Heart right ventricle (tissue), 16 donors: ENCODE results near the gene PRDM11. TPM values are rescaled to one million over a fixed set of nuclear protein-coding genes. Genes with fewer than 3 reads are reported as not detected.

Experiments
- ATAC-seq, 8 donors: fragments of 200-7000 bp; cut with Tn5 transposase; one replicate each; pipeline ENCODE4 v1.9.1; 2020; ENCODE audit warnings: mild to moderate bottlenecking in 8 of 8, moderate library complexity in 8 of 8, moderate number of reproducible peaks in 1 of 8
- DNase-seq, 2 donors: peaks; one replicate each; pipeline ENCODE4 v3.0.0-alpha.2; 2020
- H3K27ac ChIP-seq, 10 donors: fragments of 200-600 bp; sonication (generic) in 2 of 10; one replicate each; pipeline versions ENCODE4 v1.5.0 to v1.8.0; 2020 to 2022; ENCODE audit warnings: mild to moderate bottlenecking in 3 of 10
- H3K27me3 ChIP-seq, 7 donors: fragments of 200-600 bp; one replicate each; pipeline ENCODE4 v1.8.0; 2021 to 2022; ENCODE audit warnings: mild to moderate bottlenecking in 2 of 7
- H3K36me3 ChIP-seq, 9 donors: fragments of 200-600 bp; sonication (generic) in 1 of 9; one replicate each; pipeline versions ENCODE4 v1.5.0 to v1.8.0; 2020 to 2022; ENCODE audit warnings: mild to moderate bottlenecking in 2 of 9
- H3K4me1 ChIP-seq, 9 donors: fragments of 200-600 bp; sonication (generic) in 1 of 9; one replicate each; pipeline versions ENCODE4 v1.5.0 to v1.8.0; 2020 to 2022; ENCODE audit warnings: mild to moderate bottlenecking in 4 of 9
- H3K4me3 ChIP-seq, 10 donors: fragments of 200-600 bp; sonication (generic) in 2 of 10; one replicate each; pipeline versions ENCODE4 v1.5.0 to v1.8.0; 2020 to 2022; ENCODE audit warnings: mild to moderate bottlenecking in 7 of 10, moderate library complexity in 2 of 10
- H3K9me3 ChIP-seq, 11 donors: fragments of 200-600 bp in 10 of 11; sonication (generic) in 2 of 11; one replicate each; pipeline versions ENCODE4 v1.5.0 to v1.8.0; 2013 to 2022; ENCODE audit warnings: mild to moderate bottlenecking in 2 of 11, control low read depth in 1 of 11, moderate library complexity in 1 of 11
- WGBS, 2 donors: extraction: QIAGEN DNeasy Blood & Tissue Kit; methylation state at CpG; one replicate each; pipeline ENCODE4 v1.1.7; 2013; ENCODE audit warnings: inconsistent platforms in 1 of 2; 5-methylcytosine and 5-hydroxymethylcytosine counted together
- intact Hi-C, 10 donors: fragments of 100-400 bp; cut with DNase I; formaldehyde crosslinking; loops; one replicate each; pipeline versions ENCODE4 v1.11.1 to v1.14.2; 2022
- polyA plus RNA-seq, 2 donors: library from polyadenylated mRNA; stranded (reverse); fragments of 200-250 nt; gene quantifications; one replicate each; pipeline ENCODE4 v1.2.3, GENCODE V29; 2013
- total RNA-seq, 10 donors: library from RNA; stranded (reverse); fragmentation: NEBNext Ultra II Directional in 3 of 10; extraction: Animal tissue kit (Norgen Biotek cat#: 25700) in 3 of 10; gene quantifications; one replicate each; pipeline versions ENCODE4 v1.2.1 to v1.2.4, GENCODE V29; 2021 to 2023
- TF ChIP-seq, protein P1 (sequence below), 9 donors: fragments of 200-600 bp; sonication (generic) in 2 of 9; IDR thresholded peaks; one replicate each; pipeline versions ENCODE4 v1.5.0 to v1.8.0; 2021 to 2022; ENCODE audit warnings: antibody characterized with exemption in 9 of 9, mild to moderate bottlenecking in 5 of 9, moderate library complexity in 1 of 9
- donor health status: Arrhythmogenic right ventricular cardiomyopathy.
- donor health status: ischemic (EF 13 %, LVEDD 7.1; RV severe dilation, severe dysfunction).
- donor health status: healthy with polysubstance abuse.
- donor health status: DM: no; HTN: yes; CAD: no.
- donor health status: DM: no; HTN: no; CAD: no.
- donor health status: ischemic (EF 25% LVEDD 6.9; RV normal size, moderate dysfunction).
- donor health status: ischemic (EF 25% LVEDD 5.7; RV mildly dilated, moderate dysfunction).
- donor health status: healthy.
- donor health status: DM: yes; HTN: yes; CAD: no.
- donor health status: Ischemic cardiomyopathy.
- donor health status: ischemic (EF 35%, LVEDD 5.7; RV mildly dilated, moderate dysfunction).
- donor health status: nonischemic (EF 11% LVEDD 7.7; RV severe dilation, severe dysfunction).
- donor health status: DM: yes; HTN: yes; CAD: no.
- donor health status: PGD.
- donor health status: ischemic (EF 29% LVEDD 5.4; RV normal size, mild dysfunction).
- donor health status: nonischemic (EF 23%, LVEDD 6.1; RV moderate dilation, normal function).

The PRDM11 gene
- total and polyA plus RNA-seq, 12 donors: 4.6 to 22.0 (median 14.8) TPM

DNA sequence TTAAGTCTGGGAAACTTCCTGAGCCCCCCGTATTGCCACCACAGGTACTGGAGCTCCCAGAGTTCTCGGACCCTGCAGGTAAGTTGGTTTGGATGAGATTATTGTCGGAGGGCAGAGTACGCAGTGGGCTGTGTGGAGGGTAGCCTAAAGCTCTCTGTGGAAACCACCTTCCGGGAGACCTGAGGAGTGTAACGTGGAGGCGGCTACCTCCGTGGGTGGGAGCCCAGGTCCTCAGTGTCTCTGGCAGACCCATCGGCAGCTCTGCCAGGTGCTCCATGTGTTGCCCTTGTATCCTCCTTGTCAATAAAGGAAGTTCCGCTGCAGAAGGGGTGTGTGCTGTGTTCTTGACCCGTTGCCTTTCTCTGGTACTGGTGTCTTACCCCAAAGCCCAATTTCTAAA, 78.3 kb downstream of the PRDM11 start:
- peaks cover 0 to 91% (median 28%) of the 10 kb centered on the region in 9 donors for H3K36me3 ChIP-seq
- DNase-seq (no peak), ATAC-seq (no peak)
- no peaks in the 10 kb centered on the region for H3K27me3 ChIP-seq
- H3K9me3 ChIP-seq: no peaks in the 10 kb centered on the region
- H3K4me3 ChIP-seq: no peak overlapping the region
- 92 to 98% methylated on average over 11 of the region's 11 CpGs for WGBS, 2 donors
- no peak overlapping the region for H3K27ac ChIP-seq
- intact Hi-C loops: no loop called here
- TF ChIP-seq, protein P1, sequence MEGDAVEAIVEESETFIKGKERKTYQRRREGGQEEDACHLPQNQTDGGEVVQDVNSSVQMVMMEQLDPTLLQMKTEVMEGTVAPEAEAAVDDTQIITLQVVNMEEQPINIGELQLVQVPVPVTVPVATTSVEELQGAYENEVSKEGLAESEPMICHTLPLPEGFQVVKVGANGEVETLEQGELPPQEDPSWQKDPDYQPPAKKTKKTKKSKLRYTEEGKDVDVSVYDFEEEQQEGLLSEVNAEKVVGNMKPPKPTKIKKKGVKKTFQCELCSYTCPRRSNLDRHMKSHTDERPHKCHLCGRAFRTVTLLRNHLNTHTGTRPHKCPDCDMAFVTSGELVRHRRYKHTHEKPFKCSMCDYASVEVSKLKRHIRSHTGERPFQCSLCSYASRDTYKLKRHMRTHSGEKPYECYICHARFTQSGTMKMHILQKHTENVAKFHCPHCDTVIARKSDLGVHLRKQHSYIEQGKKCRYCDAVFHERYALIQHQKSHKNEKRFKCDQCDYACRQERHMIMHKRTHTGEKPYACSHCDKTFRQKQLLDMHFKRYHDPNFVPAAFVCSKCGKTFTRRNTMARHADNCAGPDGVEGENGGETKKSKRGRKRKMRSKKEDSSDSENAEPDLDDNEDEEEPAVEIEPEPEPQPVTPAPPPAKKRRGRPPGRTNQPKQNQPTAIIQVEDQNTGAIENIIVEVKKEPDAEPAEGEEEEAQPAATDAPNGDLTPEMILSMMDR (IDR thresholded peaks at IDR 0.05): no peak
- no peaks in the 10 kb centered on the region for H3K4me1 ChIP-seq

DNA sequence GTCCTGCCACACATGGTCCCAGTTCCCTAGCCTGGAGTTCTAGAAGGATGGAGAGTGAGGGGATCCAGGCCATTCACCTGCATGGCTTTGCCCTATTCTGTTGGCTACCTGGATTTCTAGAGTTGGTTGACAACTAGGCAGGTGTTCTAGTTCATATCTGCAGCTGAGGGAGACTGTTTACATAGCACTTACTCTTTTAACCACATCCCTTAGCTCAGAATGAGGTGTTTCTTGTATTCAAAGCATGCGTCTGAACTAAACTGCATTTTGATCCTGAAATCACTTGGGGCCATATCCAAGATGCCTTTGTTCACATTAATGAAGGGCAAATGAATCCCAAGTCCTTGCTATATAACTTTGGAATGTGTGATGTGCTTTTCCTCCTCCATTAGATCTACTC, 78.8 kb downstream of the PRDM11 start:
- Histone ChIP-seq H3K4me3 (no peak overlapping the region), H3K4me1 (no peaks in the 10 kb centered on the region), H3K27ac (no peak overlapping the region), H3K9me3 (no peaks in the 10 kb centered on the region), H3K36me3 (peaks cover 0 to 85% (median 28%) of the 10 kb centered on the region in 9 donors), H3K27me3 (no peaks in the 10 kb centered on the region)
- ATAC-seq (no peak), DNase-seq (no peak)
- 100% methylated on average over 1 of the region's 1 CpG for WGBS, 2 donors
- TF ChIP-seq, protein P1 (IDR thresholded peaks at IDR 0.05): no peak
- intact Hi-C loops: no loop called here

DNA sequence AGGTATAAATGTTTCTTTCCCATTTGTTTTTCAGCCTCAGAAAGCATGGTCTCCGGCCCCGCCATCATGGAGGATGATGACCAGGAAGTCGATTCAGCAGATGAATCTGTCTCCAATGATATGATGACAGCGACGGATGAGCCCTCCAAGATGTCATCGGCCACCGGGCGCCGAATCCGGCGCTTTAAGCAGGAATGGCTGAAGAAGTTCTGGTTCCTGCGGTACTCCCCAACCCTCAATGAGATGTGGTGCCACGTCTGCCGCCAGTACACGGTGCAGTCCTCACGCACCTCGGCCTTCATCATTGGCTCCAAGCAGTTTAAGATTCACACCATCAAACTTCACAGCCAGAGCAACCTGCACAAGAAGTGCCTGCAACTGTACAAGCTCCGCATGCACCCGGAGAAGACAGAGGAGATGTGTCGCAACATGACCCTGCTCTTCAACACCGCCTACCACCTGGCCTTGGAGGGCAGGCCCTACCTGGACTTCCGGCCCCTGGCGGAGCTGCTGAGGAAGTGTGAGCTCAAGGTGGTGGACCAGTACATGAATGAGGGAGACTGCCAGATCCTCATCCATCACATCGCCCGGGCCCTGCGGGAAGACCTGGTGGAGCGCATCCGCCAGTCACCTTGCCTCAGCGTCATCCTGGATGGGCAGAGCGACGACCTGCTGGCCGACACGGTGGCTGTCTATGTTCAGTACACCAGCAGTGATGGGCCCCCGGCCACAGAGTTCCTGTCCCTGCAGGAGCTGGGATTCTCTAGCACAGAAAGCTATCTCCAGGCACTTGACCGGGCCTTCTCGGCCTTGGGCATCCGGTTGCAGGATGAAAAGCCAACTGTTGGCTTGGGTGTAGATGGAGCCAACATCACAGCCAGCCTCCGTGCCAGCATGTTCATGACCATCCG, 79.8 kb downstream of the PRDM11 start:
- Histone ChIP-seq H3K4me1 (no peaks in the 10 kb centered on the region), H3K27me3 (no peaks in the 10 kb centered on the region), H3K27ac (no peak overlapping the region), H3K9me3 (no peaks in the 10 kb centered on the region), H3K36me3 (peaks cover 0 to 76% (median 26%) of the 10 kb centered on the region in 9 donors), H3K4me3 (no peak overlapping the region)
- TF ChIP-seq, protein P1 (IDR thresholded peaks at IDR 0.05): no peak
- intact Hi-C loops: no loop called here
- DNase-seq: no peak
- WGBS, 2 donors: 98% methylated on average over 39 of the region's 39 CpGs
- ATAC-seq: peak in 1 of 8 donors; percentile 18

DNA sequence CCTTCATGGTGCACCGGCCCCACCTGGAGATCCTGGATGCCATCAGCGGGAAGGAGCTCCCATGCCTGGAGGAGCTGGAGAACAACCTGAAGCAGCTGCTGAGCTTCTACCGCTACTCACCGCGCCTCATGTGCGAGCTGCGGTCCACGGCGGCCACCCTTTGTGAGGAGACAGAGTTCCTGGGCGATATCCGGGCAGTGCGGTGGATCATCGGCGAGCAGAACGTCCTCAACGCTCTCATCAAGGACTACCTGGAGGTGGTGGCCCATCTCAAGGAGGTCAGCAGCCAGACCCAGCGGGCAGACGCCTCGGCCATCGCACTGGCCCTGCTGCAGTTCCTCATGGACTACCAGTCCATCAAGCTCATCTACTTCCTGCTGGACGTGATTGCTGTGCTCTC, 80.5 kb downstream of the PRDM11 start:
- TF ChIP-seq, protein P1 (IDR thresholded peaks at IDR 0.05): no peak
- H3K27ac ChIP-seq: no peak overlapping the region
- no peaks in the 10 kb centered on the region for H3K4me1 ChIP-seq
- 97 to 99% methylated on average over 21 of the region's 21 CpGs for WGBS, 2 donors
- no peak overlapping the region for H3K4me3 ChIP-seq
- no peaks in the 10 kb centered on the region for H3K27me3 ChIP-seq
- DNase-seq: no peak
- H3K9me3 ChIP-seq: no peaks in the 10 kb centered on the region
- H3K36me3 ChIP-seq: peaks cover 0 to 69% (median 24%) of the 10 kb centered on the region in 9 donors
- intact Hi-C loops: no loop called here
- no peak for ATAC-seq
